GM18502 (cell line): ENCODE results near the gene ADRB1.

ENCODE experiments used
- ATAC-seq: cut with Tn5 transposase; IDR thresholded peaks from one replicate; pipeline ENCODE4 v1.9.1; 2021; ENCODE audit warnings: mild to moderate bottlenecking; ENCODE audit not compliant: unreplicated experiment, poor library complexity

The ADRB1 gene

GRCh38 chr10:114025611-114026130 lies 18.0 kb upstream of the ADRB1 start:
- no peak for ATAC-seq

- peak; percentile 45 for ATAC-seq
These were observed 17.3 kb upstream of the ADRB1 start for GRCh38 chr10:114026189-114027040.

GRCh38 chr10:114027041-114027394 lies 16.6 kb upstream of the ADRB1 start:
- no peak for ATAC-seq

- no peak for ATAC-seq
These were observed 15.7 kb upstream of the ADRB1 start for GRCh38 chr10:114027951-114028350.

GRCh38 chr10:114028425-114028824 lies 15.2 kb upstream of the ADRB1 start:
- ATAC-seq, result no peak

- no peak for ATAC-seq
These were observed 14.0 kb upstream of the ADRB1 start for GRCh38 chr10:114029655-114030054.

GRCh38 chr10:114030140-114030539 lies 13.5 kb upstream of the ADRB1 start:
- ATAC-seq, result no peak

GRCh38 chr10:114031073-114031972 lies 12.3 kb upstream of the ADRB1 start:
- ATAC-seq, result no peak

- no peak for ATAC-seq
These were observed 10.1 kb upstream of the ADRB1 start for GRCh38 chr10:114033566-114033965.

GRCh38 chr10:114034923-114035645 lies 8.6 kb upstream of the ADRB1 start:
- ATAC-seq, result no peak

GRCh38 chr10:114035791-114036190 lies 7.9 kb upstream of the ADRB1 start:
- no peak for ATAC-seq

GRCh38 chr10:114038819-114039218 lies 4.8 kb upstream of the ADRB1 start:
- no peak for ATAC-seq

GRCh38 chr10:114041166-114041565 lies 2.5 kb upstream of the ADRB1 start:
- ATAC-seq, result no peak

- ATAC-seq, result peak; percentile 44
These were observed 653 bp upstream of the ADRB1 start for GRCh38 chr10:114042895-114043531.

GRCh38 chr10:114044247-114045135 lies 825 bp downstream of the ADRB1 start:
- ATAC-seq, result no peak

- ATAC-seq, result no peak
These were observed 1.7 kb downstream of the ADRB1 start for GRCh38 chr10:114045136-114046086.

- no peak for ATAC-seq
These were observed 2.4 kb downstream of the ADRB1 start for GRCh38 chr10:114046087-114046458.

- no peak for ATAC-seq
These were observed 4.8 kb downstream of the ADRB1 start for GRCh38 chr10:114048472-114048871.
